Adrenal gland (tissue), 5 donors: ENCODE data around the gene ASB16.

Experiments used
- CTCF ChIP-seq, 6 experiments: fragments of 450-650 bp in 4 of 6; fragments of 200-600 bp in 2 of 6; sonication (generic) in 1 of 6; IDR thresholded peaks; 1 replicate in 5 of 6; 2 replicates in 1 of 6; pipeline versions ENCODE4 v1.5.1 to v1.8.0; 2016 to 2021; ENCODE audit warnings: antibody characterized with exemption in 6 of 6, mild to moderate bottlenecking in 2 of 6, moderate library complexity in 1 of 6
- POLR2A ChIP-seq, 2 donors: fragments of 450-650 bp; IDR thresholded peaks; one replicate each; pipeline ENCODE4 v1.6.1; 2017; ENCODE audit warnings: antibody characterized with exemption in 2 of 2, mild to moderate bottlenecking in 2 of 2, moderate library complexity in 1 of 2
- donor health status: DM: no; HTN: no; CAD: no.

- TF ChIP-seq CTCF (IDR thresholded peaks at IDR 0.05) (peak in 4 of 6 experiments; percentile 15 to 82 (median 58)), POLR2A (IDR thresholded peaks at IDR 0.05) (peak in 1 of 2 donors; percentile 79)
These were observed 48.7 kb downstream of the ASB16 start for GRCh38 chr17:44219108-44219615.
